ENCODE data around the gene ATG10.

- TF ChIP-seq CTCF (IDR thresholded peaks at IDR 0.05) (no peak), EZH2 (IDR thresholded peaks at IDR 0.05; ENCODE audit: borderline replicate concordance, insufficient read depth, low read depth, low read length, poor library complexity, severe bottlenecking) (no peak)
Observed at GRCh38 chr5:82137205-82137604, 165.4 kb downstream of the ATG10 start.
